ENCODE results near the gene OR4D11.
A peak's percentile ranks its signal among the peaks of the same experiment; 100 is the strongest.

The OR4D11 gene

DNA sequence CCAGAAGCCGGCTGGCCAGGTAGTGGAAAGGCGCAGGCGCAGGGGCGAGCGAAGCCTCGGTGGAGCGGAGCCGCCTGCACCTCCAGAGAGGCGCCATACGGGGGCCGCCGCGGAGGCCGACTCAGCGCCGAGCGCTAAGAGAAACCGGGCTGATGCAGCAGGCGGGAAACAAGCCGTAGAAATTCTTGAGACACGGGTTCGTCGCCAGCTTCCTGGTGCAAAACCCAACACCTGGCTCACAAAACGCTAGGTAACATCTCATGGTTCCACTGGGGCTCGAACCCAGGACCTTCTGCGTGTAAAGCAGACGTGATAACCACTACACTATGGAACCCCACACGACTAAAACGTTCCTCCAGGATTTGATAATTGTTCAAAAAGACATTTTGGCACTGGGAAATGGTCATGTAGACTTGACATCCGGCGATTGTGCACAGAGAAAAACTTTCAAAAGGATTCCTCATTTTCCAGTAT lies 47.0 kb downstream of the OR4D11 start:
- peak; percentile 94 for DNase-seq

- peak; percentile 80 for DNase-seq
These were observed 47.7 kb downstream of the OR4D11 start for GRCh38 chr11:59550842-59551658.

DNA sequence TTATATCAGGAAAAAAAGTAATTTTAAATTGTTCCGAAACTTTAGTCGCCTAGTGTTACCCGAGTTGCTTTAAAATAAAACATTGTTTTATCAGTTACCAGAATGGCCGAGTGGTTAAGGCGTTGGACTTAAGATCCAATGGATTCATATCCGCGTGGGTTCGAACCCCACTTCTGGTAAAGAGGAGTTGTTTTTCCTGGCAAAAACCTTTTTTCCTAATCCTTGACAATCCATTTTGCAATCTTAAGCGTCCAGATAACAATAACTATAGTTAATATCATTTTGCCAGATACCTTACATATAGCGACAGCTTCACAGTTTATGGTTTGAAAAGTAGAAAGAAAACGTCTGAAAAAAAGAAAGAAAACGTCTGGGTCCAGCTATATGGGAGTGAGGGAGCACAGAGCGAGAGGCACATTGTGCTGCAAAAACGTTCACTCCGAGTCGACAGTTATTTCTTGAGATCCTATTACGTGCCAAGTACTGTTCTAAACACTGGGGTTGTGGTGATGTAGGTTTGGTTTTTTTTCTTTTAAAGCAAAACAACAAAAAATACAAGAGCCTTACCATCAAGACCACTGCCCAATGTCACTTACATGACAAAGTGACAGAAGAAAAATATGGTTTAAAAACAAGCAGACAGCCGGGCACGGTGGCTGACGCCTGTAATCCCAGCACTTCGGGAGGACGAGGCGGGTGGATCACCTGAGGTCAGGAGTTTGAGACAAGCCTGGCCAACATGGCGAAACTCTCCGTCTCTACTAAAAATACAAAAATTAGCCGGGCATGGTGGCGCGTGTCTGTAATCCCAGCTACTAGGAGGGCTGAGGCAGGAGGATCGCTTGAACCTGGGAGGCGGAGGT lies 48.5 kb downstream of the OR4D11 start:
- peak; percentile 55 for DNase-seq

DNA sequence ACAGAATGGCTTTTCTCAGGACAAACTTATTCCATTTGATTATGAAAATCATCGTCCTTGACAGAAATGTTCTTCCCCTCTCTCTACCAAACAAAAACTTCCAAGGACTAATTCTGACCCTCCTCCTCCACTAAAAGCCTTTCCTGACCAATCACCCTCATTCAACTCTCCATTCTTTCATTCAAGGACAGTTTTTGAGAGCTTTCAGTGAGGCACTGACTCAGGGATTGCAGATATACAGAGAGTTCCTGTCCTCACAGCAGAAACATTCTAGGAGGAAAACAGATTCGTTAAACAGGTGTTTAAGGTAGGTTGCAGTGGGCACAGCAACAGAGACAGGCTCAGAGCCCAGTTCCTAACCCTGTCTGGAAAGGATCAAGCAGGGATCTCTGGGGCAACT lies 49.5 kb downstream of the OR4D11 start:
- DNase-seq = no peak

- no peak for DNase-seq
These were observed 49.9 kb downstream of the OR4D11 start for GRCh38 chr11:59553323-59553722.
